ENCODE measurements around the gene SMIM21.

The SMIM21 gene

GRCh38 chr18:75428490-75428889, 987 bp upstream of the SMIM21 start:
- H2AFZ ChIP-seq (ENCODE audit: low read depth), result no peak overlapping the region
- H3K27ac ChIP-seq, result no peak overlapping the region
- H3K79me2 ChIP-seq (ENCODE audit: insufficient read depth, low read depth), result no peaks in the 10 kb centered on the region
- H3K4me2 ChIP-seq, result no peak overlapping the region
- H3K9ac ChIP-seq, result no peak overlapping the region
- no peak for TF ChIP-seq CTCF (conservative IDR thresholded peaks at IDR 0.05; ENCODE audit: low read depth, low read length)
- no peak overlapping the region for H3K4me3 ChIP-seq (IDR thresholded peaks at IDR 0.05; ENCODE audit: insufficient read depth, low read depth, low read length)
- H3K27me3 ChIP-seq (ENCODE audit: insufficient read depth, low read depth), result no peaks in the 10 kb centered on the region
- H3K4me1 ChIP-seq (ENCODE audit: low read depth, poor library complexity, severe bottlenecking), result no peaks in the 10 kb centered on the region
- no peaks in the 10 kb centered on the region for H4K20me1 ChIP-seq (ENCODE audit: insufficient read depth)
- H3K36me3 ChIP-seq (ENCODE audit: insufficient read depth), result no peaks in the 10 kb centered on the region

GRCh38 chr18:75422341-75422910, 5.1 kb downstream of the SMIM21 start:
- Histone ChIP-seq H3K27me3 (ENCODE audit: insufficient read depth, low read depth) (no peaks in the 10 kb centered on the region), H4K20me1 (ENCODE audit: insufficient read depth) (no peaks in the 10 kb centered on the region), H3K4me3 (IDR thresholded peaks at IDR 0.05; ENCODE audit: insufficient read depth, low read depth, low read length) (no peak overlapping the region), H2AFZ (ENCODE audit: low read depth) (no peak overlapping the region), H3K79me2 (ENCODE audit: insufficient read depth, low read depth) (no peaks in the 10 kb centered on the region), H3K4me2 (no peak overlapping the region), H3K4me1 (ENCODE audit: low read depth, poor library complexity, severe bottlenecking) (no peaks in the 10 kb centered on the region), H3K27ac (no peak overlapping the region), H3K9ac (no peak overlapping the region), H3K36me3 (ENCODE audit: insufficient read depth) (no peaks in the 10 kb centered on the region)
- no peak for TF ChIP-seq CTCF (conservative IDR thresholded peaks at IDR 0.05; ENCODE audit: low read depth, low read length)

- no peaks in the 10 kb centered on the region for H3K27me3 ChIP-seq (ENCODE audit: insufficient read depth, low read depth)
- H3K4me3 ChIP-seq (IDR thresholded peaks at IDR 0.05; ENCODE audit: insufficient read depth, low read depth, low read length), result no peak overlapping the region
- H2AFZ ChIP-seq (ENCODE audit: low read depth), result no peak overlapping the region
- no peak for TF ChIP-seq CTCF (conservative IDR thresholded peaks at IDR 0.05; ENCODE audit: low read depth, low read length)
- no peaks in the 10 kb centered on the region for H3K79me2 ChIP-seq (ENCODE audit: insufficient read depth, low read depth)
- H3K36me3 ChIP-seq (ENCODE audit: insufficient read depth), result no peaks in the 10 kb centered on the region
- H3K4me2 ChIP-seq, result no peak overlapping the region
- H4K20me1 ChIP-seq (ENCODE audit: insufficient read depth), result no peaks in the 10 kb centered on the region
- no peak overlapping the region for H3K27ac ChIP-seq
- H3K9ac ChIP-seq, result no peak overlapping the region
- H3K4me1 ChIP-seq (ENCODE audit: low read depth, poor library complexity, severe bottlenecking), result no peaks in the 10 kb centered on the region
Observed at GRCh38 chr18:75421656-75422055, 5.8 kb downstream of the SMIM21 start.

GRCh38 chr18:75418293-75419005, 9.1 kb downstream of the SMIM21 start:
- Histone ChIP-seq H3K27ac (no peak overlapping the region), H2AFZ (ENCODE audit: low read depth) (no peak overlapping the region), H3K4me1 (ENCODE audit: low read depth, poor library complexity, severe bottlenecking) (no peaks in the 10 kb centered on the region), H3K9ac (no peak overlapping the region), H3K27me3 (ENCODE audit: insufficient read depth, low read depth) (no peaks in the 10 kb centered on the region), H4K20me1 (ENCODE audit: insufficient read depth) (no peaks in the 10 kb centered on the region), H3K4me2 (no peak overlapping the region), H3K4me3 (IDR thresholded peaks at IDR 0.05; ENCODE audit: insufficient read depth, low read depth, low read length) (no peak overlapping the region), H3K79me2 (ENCODE audit: insufficient read depth, low read depth) (no peaks in the 10 kb centered on the region), H3K36me3 (ENCODE audit: insufficient read depth) (no peaks in the 10 kb centered on the region)
- TF ChIP-seq CTCF (conservative IDR thresholded peaks at IDR 0.05; ENCODE audit: low read depth, low read length), result no peak
